HG02798 (cell line): ENCODE results near the gene IFNLR1.

ENCODE experiments used
- ATAC-seq: cut with Tn5 transposase; IDR thresholded peaks from one replicate; pipeline ENCODE4 v1.9.1; 2021; ENCODE audit warnings: mild to moderate bottlenecking; ENCODE audit not compliant: unreplicated experiment, poor library complexity

The IFNLR1 gene

GRCh38 chr1:24206516-24207394 lies 19.7 kb upstream of the IFNLR1 start:
- ATAC-seq: no peak

GRCh38 chr1:24206083-24206464 lies 19.0 kb upstream of the IFNLR1 start:
- no peak for ATAC-seq

- no peak for ATAC-seq
Measured at GRCh38 chr1:24205345-24206082, 18.4 kb upstream of the IFNLR1 start.

DNA sequence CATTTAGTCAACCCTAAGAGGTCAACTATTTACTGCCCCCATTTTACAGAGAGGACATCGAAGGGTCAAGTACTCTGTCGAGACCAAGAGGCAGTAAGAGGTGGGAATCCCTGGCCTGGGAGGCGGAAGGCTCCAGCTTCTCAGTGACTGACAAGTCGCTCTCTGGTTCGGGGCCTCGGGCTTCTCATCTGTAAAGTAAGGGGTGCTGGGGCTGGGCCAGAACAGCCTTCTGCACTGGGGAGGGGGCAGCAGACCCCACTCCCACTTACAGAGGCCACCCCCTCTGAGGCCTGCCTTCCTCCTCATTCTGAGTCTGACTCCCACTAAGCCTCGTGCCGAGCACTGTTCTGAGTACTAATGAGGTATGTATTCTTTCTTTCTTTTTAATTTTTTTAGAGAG lies 17.0 kb upstream of the IFNLR1 start:
- no peak for ATAC-seq

GRCh38 chr1:24203404-24203803 lies 16.3 kb upstream of the IFNLR1 start:
- peak; percentile 80 for ATAC-seq

GRCh38 chr1:24202987-24203386 lies 15.9 kb upstream of the IFNLR1 start:
- no peak for ATAC-seq

DNA sequence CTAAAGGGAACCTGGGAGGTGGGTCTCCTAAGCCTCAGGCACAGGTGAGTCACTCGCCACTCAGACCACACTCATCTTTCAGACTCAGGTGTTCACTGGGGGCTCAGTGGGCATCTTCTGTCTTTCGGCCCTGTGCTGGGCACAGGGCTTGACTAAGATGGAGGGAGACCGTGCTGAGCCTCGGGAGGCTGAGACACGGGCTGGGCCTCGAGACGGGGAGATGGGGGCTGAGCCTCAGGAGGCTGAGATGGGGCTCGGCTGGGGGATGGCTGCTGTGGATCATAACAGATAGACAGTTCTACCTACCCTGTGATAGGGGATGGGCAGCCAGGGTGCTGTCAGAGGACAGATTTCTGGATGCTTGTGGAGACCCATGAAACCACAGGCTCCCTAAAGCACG lies 15.5 kb upstream of the IFNLR1 start:
- ATAC-seq: no peak

DNA sequence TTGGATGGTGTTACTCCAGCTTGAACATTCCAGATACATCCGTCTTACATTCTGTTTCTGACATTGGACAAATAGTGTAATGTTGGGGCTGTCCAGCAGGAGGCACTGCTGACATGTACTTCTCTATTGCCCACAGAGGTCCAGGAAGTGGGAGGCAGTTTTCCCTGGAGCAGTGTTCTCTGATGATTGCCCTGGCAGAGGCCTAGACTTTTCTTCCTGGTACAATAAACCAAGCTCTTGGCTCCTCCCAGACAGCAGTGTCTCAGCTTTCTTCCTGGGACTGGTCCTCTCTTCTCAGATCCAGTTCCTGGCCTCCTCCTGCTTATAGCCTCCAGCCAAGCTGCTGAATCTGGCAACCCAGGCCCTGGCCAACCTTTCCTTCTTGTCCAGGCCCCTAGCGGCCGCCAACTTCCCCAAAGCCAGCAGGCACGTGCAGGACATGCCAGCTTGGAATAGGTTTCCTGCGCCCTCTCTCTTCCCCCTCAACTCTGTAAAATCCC lies 14.9 kb upstream of the IFNLR1 start:
- ATAC-seq: no peak

DNA sequence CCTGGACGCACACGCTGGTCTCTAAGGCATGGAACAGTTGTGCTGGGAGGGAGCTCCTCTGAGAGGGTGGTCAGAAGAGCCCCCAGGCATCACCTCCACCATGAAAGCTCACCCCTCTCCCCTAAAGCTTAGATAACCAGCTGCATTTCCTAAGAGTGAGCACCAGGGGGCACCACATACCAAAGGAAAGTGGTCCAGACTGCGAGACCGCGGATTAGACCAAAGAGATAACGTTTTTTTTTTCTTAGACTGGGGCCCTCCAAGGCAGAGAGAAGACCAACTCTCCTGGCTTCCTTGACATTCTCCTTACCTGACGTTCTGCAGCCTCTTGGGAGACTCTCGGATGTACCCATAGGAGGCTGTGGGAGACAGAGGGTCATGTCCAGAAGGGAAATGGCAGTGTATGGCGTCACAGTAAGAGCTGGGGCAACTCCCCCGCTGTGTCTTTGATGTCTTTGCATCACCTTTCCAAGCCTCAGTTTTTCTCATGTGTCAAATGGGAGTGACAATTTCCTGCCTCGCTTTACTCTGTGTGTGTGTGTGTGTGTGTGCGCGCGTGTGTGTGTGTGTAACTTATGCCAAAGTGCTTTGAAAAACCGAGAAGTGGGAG lies 12.3 kb upstream of the IFNLR1 start:
- no peak for ATAC-seq

- ATAC-seq: no peak
Measured at GRCh38 chr1:24198766-24199165, 11.7 kb upstream of the IFNLR1 start.

DNA sequence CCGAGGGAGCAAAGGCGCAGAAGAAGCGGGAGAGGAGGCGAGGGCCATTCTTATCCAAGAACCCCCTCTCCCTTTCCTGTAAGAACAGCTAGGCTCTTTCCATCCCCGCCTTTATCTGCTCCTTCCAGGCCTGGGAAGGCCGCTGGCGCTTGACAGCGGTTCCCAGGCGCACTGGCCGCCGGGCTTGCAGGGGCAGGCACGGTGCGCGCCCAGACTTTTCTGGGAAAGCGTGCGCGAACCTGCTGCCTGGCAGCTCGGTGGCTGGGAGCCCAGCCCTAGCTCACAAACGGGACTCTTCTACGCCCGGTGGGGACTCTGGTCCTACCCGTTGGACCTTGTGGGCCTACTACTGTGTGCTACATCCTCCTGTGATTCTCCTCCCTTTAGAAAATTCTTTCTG lies 8.8 kb upstream of the IFNLR1 start:
- no peak for ATAC-seq

- ATAC-seq: no peak
Measured at GRCh38 chr1:24195136-24195535, 8.0 kb upstream of the IFNLR1 start.

GRCh38 chr1:24193046-24193445 lies 6.0 kb upstream of the IFNLR1 start:
- no peak for ATAC-seq

GRCh38 chr1:24191860-24192259 lies 4.8 kb upstream of the IFNLR1 start:
- no peak for ATAC-seq

DNA sequence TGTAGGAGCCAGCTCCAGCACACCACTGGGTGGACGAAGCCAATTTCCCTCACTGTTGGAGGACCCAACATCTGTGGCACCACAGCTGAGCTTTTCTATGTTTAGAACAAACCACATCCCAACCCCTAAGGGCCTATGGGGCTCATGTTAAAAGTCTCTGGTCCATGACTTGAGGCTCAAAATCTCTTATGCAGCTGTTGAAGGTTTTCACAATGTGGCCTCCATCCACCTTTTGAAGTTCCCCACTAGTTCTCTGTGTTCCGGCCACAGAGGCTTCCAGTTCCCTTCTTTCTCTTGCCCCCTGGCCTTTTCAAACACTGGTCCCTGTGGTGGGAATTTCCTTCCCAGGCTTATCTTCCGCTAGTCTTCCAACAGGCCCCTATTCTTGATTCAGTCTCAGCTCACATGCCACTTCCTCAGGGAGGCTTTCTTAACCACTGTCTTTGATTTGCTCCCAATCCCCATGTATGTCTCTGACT lies 3.9 kb upstream of the IFNLR1 start:
- peak; percentile 49 for ATAC-seq

DNA sequence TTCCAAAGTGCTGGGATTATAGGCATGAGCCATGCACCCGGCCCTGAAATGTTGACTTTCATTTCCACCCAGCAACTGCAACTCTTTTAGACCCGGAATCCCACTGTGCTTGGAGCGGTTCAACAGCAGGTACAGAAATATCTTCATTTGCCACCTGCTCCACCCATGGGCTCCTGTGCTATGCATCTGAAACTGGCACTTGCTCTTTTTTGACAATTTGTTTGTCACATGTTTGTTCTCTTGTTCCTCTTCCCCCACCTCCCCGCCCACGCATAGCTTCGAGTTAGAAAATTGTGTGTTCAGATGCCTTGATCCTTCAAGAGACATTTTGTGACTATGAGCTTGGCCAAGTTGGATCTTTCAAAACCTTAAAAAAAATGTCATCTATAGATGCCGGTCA lies 2.4 kb upstream of the IFNLR1 start:
- ATAC-seq: no peak

- no peak for ATAC-seq
Measured at GRCh38 chr1:24186711-24186992, 437 bp downstream of the IFNLR1 start.

- no peak for ATAC-seq
Measured at GRCh38 chr1:24186031-24186710, 918 bp downstream of the IFNLR1 start.

DNA sequence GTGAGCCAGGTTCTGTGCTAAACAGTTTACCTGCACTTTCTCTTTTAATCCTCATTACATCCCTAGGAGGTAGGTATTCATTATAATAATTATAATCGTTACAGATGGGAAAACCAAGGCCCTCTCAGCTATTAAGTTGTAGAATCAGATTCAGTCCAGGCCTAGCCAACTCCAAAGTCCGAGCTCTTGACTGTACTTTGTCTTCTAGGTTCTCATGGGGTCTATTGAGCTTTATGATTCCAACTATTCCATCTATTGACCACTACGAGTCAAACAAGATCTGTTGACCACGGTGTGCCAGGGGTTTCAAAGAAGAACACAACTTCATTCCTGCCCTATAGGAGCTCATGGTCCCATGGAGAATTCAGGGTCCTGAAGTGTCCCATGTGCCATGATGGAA lies 2.0 kb downstream of the IFNLR1 start:
- ATAC-seq: no peak

DNA sequence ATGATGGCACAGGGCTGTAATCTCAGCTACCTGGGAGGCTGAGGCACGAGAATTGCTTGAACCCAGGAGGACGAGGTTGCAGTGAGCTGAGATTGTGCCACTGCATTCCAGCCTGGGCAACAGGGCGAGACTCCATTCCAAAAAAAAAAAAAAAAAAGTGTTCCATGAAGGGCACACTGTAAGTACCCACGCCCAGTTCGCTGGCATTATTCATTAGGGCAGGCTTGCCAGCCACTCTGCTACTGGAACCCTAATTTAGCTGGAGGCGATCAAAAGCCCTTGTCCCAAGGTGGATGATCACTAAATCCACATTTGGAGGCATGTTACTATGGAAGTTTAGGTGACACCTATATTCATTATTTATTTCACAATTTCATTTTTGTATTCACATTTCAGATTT lies 5.0 kb downstream of the IFNLR1 start:
- ATAC-seq: no peak

DNA sequence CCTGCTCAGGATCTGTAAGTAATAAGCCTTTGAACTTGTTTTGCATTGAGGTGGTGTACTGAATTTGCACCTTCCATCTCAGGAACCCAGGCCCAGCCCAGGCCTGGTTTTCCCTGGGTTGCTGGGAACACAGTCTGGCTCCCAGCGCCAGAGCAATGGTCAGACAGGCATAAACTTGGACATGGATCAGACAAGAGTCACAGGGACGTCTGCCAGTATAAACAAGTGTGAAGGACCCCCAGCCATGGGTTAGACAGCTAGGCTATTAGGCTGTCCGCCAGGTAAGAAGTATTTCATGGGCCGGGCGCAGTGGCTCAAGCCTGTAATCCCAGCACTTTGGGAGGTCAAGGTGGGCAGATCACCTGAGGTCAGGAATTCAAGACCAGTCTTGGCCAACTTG lies 5.5 kb downstream of the IFNLR1 start:
- no peak for ATAC-seq
